ENCODE data around the gene CAST.
A peak's percentile ranks its signal among the peaks of the same experiment; 100 is the strongest.

Gene CAST

DNA sequence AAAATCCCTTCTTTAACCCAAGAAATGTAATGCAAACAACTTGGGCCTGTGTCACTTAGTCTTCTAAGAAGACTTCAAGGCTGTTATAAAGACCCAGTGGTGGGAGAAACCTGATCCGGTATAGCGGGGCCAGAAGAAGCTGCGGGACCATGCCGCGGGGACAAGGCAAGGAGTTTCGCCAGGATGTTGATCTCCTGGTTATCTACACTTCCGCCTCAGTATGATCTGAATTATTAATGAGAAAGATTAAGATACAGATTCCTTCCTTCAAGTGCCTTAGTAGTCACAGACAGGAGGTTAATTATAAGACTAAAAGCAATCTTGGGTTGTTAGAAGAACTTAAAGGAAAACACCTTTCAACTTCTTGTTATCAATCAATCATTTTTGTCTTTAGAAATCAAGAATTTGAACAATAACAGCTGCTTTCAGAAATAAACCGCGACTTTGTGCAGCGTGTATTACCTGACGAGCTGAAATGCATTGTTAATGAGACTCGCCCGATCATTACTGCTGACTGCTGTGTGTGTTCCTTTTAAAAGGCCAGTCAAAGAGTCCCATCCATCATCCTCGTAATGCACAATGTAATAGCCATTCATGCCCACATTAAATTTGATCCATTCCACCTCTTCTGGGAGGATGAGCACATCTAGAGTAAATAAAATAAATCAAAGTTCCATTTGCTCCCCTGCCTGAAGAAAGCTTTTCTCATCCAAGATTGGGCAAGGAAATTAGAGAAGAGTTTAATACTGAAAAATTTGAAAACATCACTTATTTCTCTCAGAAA, 123.3 kb downstream of the CAST start (continued):
- TF ChIP-seq ATF2 (tag by site-specific recombination; IDR thresholded peaks at IDR 0.05; ENCODE audit: low read depth), result no peak
- no peak for TF ChIP-seq OVOL3 (tag by site-specific recombination; IDR thresholded peaks at IDR 0.05)
- TF ChIP-seq ZNF514 (tag by site-specific recombination; IDR thresholded peaks at IDR 0.05), result no peak
- no peak for TF ChIP-seq ZNF350 (tag by site-specific recombination; IDR thresholded peaks at IDR 0.05)
- TF ChIP-seq ZNF202 (tag by site-specific recombination; IDR thresholded peaks at IDR 0.05; ENCODE audit: borderline replicate concordance), result no peak
- TF ChIP-seq MZF1 (tag by site-specific recombination; IDR thresholded peaks at IDR 0.05; ENCODE audit: borderline replicate concordance), result peak; percentile 20; the same call in 1 of the 2 replicates
- TF ChIP-seq, protein P1, sequence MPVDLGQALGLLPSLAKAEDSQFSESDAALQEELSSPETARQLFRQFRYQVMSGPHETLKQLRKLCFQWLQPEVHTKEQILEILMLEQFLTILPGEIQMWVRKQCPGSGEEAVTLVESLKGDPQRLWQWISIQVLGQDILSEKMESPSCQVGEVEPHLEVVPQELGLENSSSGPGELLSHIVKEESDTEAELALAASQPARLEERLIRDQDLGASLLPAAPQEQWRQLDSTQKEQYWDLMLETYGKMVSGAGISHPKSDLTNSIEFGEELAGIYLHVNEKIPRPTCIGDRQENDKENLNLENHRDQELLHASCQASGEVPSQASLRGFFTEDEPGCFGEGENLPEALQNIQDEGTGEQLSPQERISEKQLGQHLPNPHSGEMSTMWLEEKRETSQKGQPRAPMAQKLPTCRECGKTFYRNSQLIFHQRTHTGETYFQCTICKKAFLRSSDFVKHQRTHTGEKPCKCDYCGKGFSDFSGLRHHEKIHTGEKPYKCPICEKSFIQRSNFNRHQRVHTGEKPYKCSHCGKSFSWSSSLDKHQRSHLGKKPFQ (tag by site-specific recombination; IDR thresholded peaks at IDR 0.05), result no peak
- TF ChIP-seq ZNF23 (tag by site-specific recombination; IDR thresholded peaks at IDR 0.05; ENCODE audit: borderline replicate concordance), result no peak
- TF ChIP-seq ZNF335 (tag by site-specific recombination; conservative IDR thresholded peaks at IDR 0.05), result 0 out of 2 replicates have a peak, but pooled peaks have one; percentile 10
- peak; percentile 40; the same call in 1 of the 2 replicates for TF ChIP-seq OSR2 (tag by site-specific recombination; IDR thresholded peaks at IDR 0.05)
- no peak for TF ChIP-seq ZNF560 (tag by site-specific recombination; IDR thresholded peaks at IDR 0.05; ENCODE audit: borderline replicate concordance)
- TF ChIP-seq ZNF621 (tag by site-specific recombination; IDR thresholded peaks at IDR 0.05), result no peak
- TF ChIP-seq ZSCAN5A (tag by site-specific recombination; IDR thresholded peaks at IDR 0.05), result no peak
- TF ChIP-seq ZBTB44 (tag by site-specific recombination; IDR thresholded peaks at IDR 0.05), result 0 out of 2 replicates have a peak, but pooled peaks have one; percentile 47
- TF ChIP-seq ZNF26 (tag by site-specific recombination; IDR thresholded peaks at IDR 0.05), result no peak

- CTCF ChIA-PET, result interaction anchor here (0.6 kb wide), 1 partner anchor 30 kb away, joined by 3 read pairs; no protein-coding TSS in a partner anchor
- Histone ChIP-seq H3K4me3 (ENCODE audit: low read depth, low read length) (no peak overlapping the region), H3K9me3 (ENCODE audit: control insufficient read depth, insufficient read depth, low read depth, low read length) (no peaks in the 10 kb centered on the region), H3K27ac (ENCODE audit: extremely low read depth, low read depth, low read length) (no peak overlapping the region), H3K36me3 (ENCODE audit: control insufficient read depth in 2 of 2, insufficient read depth in 1 of 2, low read length in 2 of 2) (no peaks in the 10 kb centered on the region; a peak in 1 of 3 replicates), H3K4me1 (ENCODE audit: control insufficient read depth, insufficient read depth, low read length) (peaks cover 5% of the 10 kb centered on the region)
- POLR2A ChIA-PET, result no interaction called here
- no peak for TF ChIP-seq FEZF1 (tag by site-specific recombination; IDR thresholded peaks at IDR 0.05)
- TF ChIP-seq ZNF544 (tag by site-specific recombination; IDR thresholded peaks at IDR 0.05), result no peak
- TF ChIP-seq ZNF292 (tag by site-specific recombination; IDR thresholded peaks at IDR 0.05; ENCODE audit: borderline replicate concordance, low read depth), result no peak
- TF ChIP-seq OSR2 (tag by site-specific recombination; IDR thresholded peaks at IDR 0.05), result peak; percentile 72; the same call in 1 of the 2 replicates
- TF ChIP-seq ZNF341 (tag by site-specific recombination; IDR thresholded peaks at IDR 0.05; ENCODE audit: low read depth), result peak; percentile 69
- TF ChIP-seq SP7 (tag by site-specific recombination; IDR thresholded peaks at IDR 0.05), result peak; percentile 19; the same call in 1 of the 2 replicates
- no peak for TF ChIP-seq ZNF548 (tag by site-specific recombination; IDR thresholded peaks at IDR 0.05)
- no peak for TF ChIP-seq ZNF529 (tag by site-specific recombination; IDR thresholded peaks at IDR 0.05; ENCODE audit: insufficient replicate concordance)
- TF ChIP-seq ZNF701 (tag by site-specific recombination; IDR thresholded peaks at IDR 0.05), result no peak
- TF ChIP-seq ZBTB20 (tag by site-specific recombination; IDR thresholded peaks at IDR 0.05), result peak; percentile 74
- no peak for TF ChIP-seq SP3 (tag by site-specific recombination; IDR thresholded peaks at IDR 0.05)
- TF ChIP-seq OVOL3 (tag by site-specific recombination; IDR thresholded peaks at IDR 0.05), result no peak
- no peak for TF ChIP-seq ZNF184 (tag by site-specific recombination; IDR thresholded peaks at IDR 0.05)
- no peak for TF ChIP-seq ZBTB48 (tag by site-specific recombination; IDR thresholded peaks at IDR 0.05)
- no peak for TF ChIP-seq ZNF391 (tag by site-specific recombination; IDR thresholded peaks at IDR 0.05; ENCODE audit: borderline replicate concordance, low read depth)
Observed at GRCh38 chr5:96788112-96788749, 126.1 kb downstream of the CAST start.

Measured in HEK293 (cell line).